Natural killer cell (primary cell): ENCODE results near the gene NPAS3. TPM values are rescaled to one million over a fixed set of nuclear protein-coding genes. Genes with fewer than 3 reads are reported as not detected.

ENCODE experiments used
- ATAC-seq, 3 donors: fragments of 150-1000 bp in 2 of 3; fragments of 200-7000 bp in 1 of 3; cut with Tn5 transposase; 1 replicate in 1 of 3; 2 replicates in 2 of 3; pipeline ENCODE4 v1.10.0; 2021; ENCODE audit warnings: mild to moderate bottlenecking in 2 of 3, moderate library complexity in 2 of 3
- DNase-seq, 2 donors: peaks; one replicate each; pipeline versions ENCODE4 v3.0.0 to v3.0.0-alpha.2; 2013 to 2021; ENCODE audit warnings: mixed read lengths in 1 of 2
- H3K27ac ChIP-seq: one replicate; pipeline ENCODE4 v1.5.1; 2013; ENCODE audit warnings: mild to moderate bottlenecking, low read length
- H3K27me3 ChIP-seq: one replicate; pipeline ENCODE4 v1.6.1; 2013; ENCODE audit warnings: low read length; ENCODE audit not compliant: control insufficient read depth, insufficient read depth
- H3K36me3 ChIP-seq: one replicate; pipeline ENCODE4 v1.6.1; 2013; ENCODE audit warnings: low read length; ENCODE audit not compliant: control insufficient read depth, insufficient read depth
- H3K4me1 ChIP-seq: one replicate; pipeline ENCODE4 v1.6.1; 2013; ENCODE audit warnings: low read length; ENCODE audit not compliant: control insufficient read depth, insufficient read depth
- H3K4me3 ChIP-seq: one replicate; pipeline ENCODE4 v1.5.1; 2013; ENCODE audit warnings: low read length
- H3K9me3 ChIP-seq: one replicate; pipeline ENCODE4 v1.6.1; 2013; ENCODE audit warnings: low read length; ENCODE audit not compliant: control insufficient read depth, insufficient read depth
- H3K27ac Mint-ChIP-seq, 2 donors: one replicate each; pipeline ENCODE4 v1.8.0; 2022; ENCODE audit warnings: mild to moderate bottlenecking in 2 of 2, mixed read lengths in 2 of 2, moderate library complexity in 1 of 2
- H3K27me3 Mint-ChIP-seq, 2 donors: one replicate each; pipeline ENCODE4 v1.8.0; 2022; ENCODE audit warnings: low read depth in 2 of 2, mixed read lengths in 2 of 2
- H3K36me3 Mint-ChIP-seq: one replicate; pipeline ENCODE4 v1.8.0; 2022; ENCODE audit warnings: mixed read lengths
- H3K4me1 Mint-ChIP-seq, 2 donors: one replicate each; pipeline ENCODE4 v1.8.0; 2022; ENCODE audit warnings: mixed read lengths in 2 of 2
- H3K4me3 Mint-ChIP-seq: one replicate; pipeline ENCODE4 v1.8.0; 2022; ENCODE audit warnings: mild to moderate bottlenecking, moderate library complexity, mixed read lengths
- H3K9me3 Mint-ChIP-seq, 2 donors: one replicate each; pipeline ENCODE4 v1.8.0; 2022; ENCODE audit warnings: mixed read lengths in 2 of 2
- CTCF ChIP-seq: fragments of 200-600 bp; IDR thresholded peaks from one replicate; pipeline ENCODE4 v1.8.0; 2022; ENCODE audit warnings: antibody characterized with exemption
- WGBS: methylation state at CpG from one replicate; pipeline ENCODE4 v1.1.7; 2013; ENCODE audit warnings: missing lambda C conversion rate; ENCODE audit not compliant: insufficient coverage; 5-methylcytosine and 5-hydroxymethylcytosine counted together
- intact Hi-C: fragments of 100-400 bp; cut with micrococcal nuclease; formaldehyde crosslinking; loops from one replicate; pipeline ENCODE4 v1.14.2; 2022
- total RNA-seq, 4 donors: library from RNA; stranded (reverse); fragments of 120-200 nt in 1 of 4; gene quantifications; one replicate each; pipeline versions ENCODE4 v1.2.3 to v1.2.4, GENCODE V29; 2013 to 2022

NPAS3 gene
- total RNA-seq, 3 donors from 2014 or later (not counting 1 experiment from before 2014, with no cell fraction given), result not detected

- no peaks in the 10 kb centered on the region for H3K36me3 Mint-ChIP-seq
- 81% methylated on average over 3 of the region's 3 CpGs for WGBS
- ATAC-seq (no peak), DNase-seq (no peak)
- TF ChIP-seq CTCF, result no peak
- H3K4me3 Mint-ChIP-seq, result no peak overlapping the region
- intact Hi-C loops, result no loop called here
- Histone ChIP-seq H3K4me3 (no peak overlapping the region), H3K27me3 (no peaks in the 10 kb centered on the region), H3K9me3 (no peaks in the 10 kb centered on the region), H3K36me3 (no peaks in the 10 kb centered on the region), H3K27ac (no peak overlapping the region), H3K4me1 (no peaks in the 10 kb centered on the region)
- H3K27me3 Mint-ChIP-seq, result no peaks in the 10 kb centered on the region
- peaks cover 0 to 3% of the 10 kb centered on the region in 2 donors for H3K9me3 Mint-ChIP-seq
- H3K4me1 Mint-ChIP-seq, result no peaks in the 10 kb centered on the region
- no peak overlapping the region for H3K27ac Mint-ChIP-seq
These were observed 462.6 kb downstream of the NPAS3 start for GRCh38 chr14:33401311-33401710.

- Histone ChIP-seq H3K4me3 (no peak overlapping the region), H3K27ac (no peak overlapping the region), H3K9me3 (no peaks in the 10 kb centered on the region), H3K36me3 (no peaks in the 10 kb centered on the region), H3K27me3 (no peaks in the 10 kb centered on the region), H3K4me1 (no peaks in the 10 kb centered on the region)
- intact Hi-C loops, result no loop called here
- DNase-seq, result no peak
- ATAC-seq, result no peak
- Mint-ChIP-seq H3K9me3 (peaks cover 1 to 4% of the 10 kb centered on the region in 2 donors), H3K36me3 (no peaks in the 10 kb centered on the region), H3K4me3 (no peak overlapping the region), H3K4me1 (no peaks in the 10 kb centered on the region), H3K27me3 (no peaks in the 10 kb centered on the region), H3K27ac (no peak overlapping the region)
- TF ChIP-seq CTCF, result no peak
These were observed 463.9 kb downstream of the NPAS3 start for GRCh38 chr14:33402604-33403003.

- Histone ChIP-seq H3K9me3 (no peaks in the 10 kb centered on the region), H3K27ac (no peak overlapping the region), H3K27me3 (no peaks in the 10 kb centered on the region), H3K4me3 (no peak overlapping the region), H3K4me1 (no peaks in the 10 kb centered on the region), H3K36me3 (no peaks in the 10 kb centered on the region)
- 83% methylated on average over 1 of the region's 1 CpG for WGBS
- H3K4me1 Mint-ChIP-seq, result no peaks in the 10 kb centered on the region
- H3K36me3 Mint-ChIP-seq, result no peaks in the 10 kb centered on the region
- H3K9me3 Mint-ChIP-seq, result peaks cover 2 to 4% of the 10 kb centered on the region in 2 donors
- H3K4me3 Mint-ChIP-seq, result no peak overlapping the region
- TF ChIP-seq CTCF, result no peak
- intact Hi-C loops, result no loop called here
- ATAC-seq, result no peak
- DNase-seq, result no peak
- H3K27ac Mint-ChIP-seq, result no peak overlapping the region
- no peaks in the 10 kb centered on the region for H3K27me3 Mint-ChIP-seq
These were observed 465.4 kb downstream of the NPAS3 start for GRCh38 chr14:33404054-33404453.

DNA sequence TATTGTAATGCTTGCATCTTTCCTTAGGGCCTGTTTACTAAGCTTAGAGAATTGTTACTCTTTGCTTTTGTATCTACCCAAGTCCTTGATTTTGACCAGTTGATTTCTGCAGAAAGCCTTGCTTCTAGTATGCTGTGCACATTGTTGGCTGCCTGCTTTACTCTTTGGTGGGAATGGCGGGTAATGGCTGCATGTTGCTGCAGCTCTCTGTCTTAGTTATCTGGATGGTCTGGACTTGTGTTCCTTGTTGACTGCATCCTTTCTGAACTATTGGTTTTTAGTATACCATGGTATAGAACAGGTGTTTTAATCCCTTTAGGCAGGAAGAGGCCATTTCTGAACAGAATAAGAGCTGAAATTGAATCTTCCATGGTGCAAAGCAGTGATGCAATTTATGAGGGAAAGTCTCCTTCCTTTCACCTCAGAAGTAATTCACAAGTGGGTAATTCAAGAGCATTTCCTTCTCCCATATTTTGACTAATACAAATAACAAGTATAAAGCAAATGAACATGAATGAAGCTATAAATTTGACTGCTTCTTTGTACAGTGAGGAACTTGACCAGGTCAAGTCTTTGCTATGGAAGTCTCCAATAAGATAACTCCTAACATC, 466.4 kb downstream of the NPAS3 start:
- H3K4me3 Mint-ChIP-seq, result no peak overlapping the region
- H3K9me3 Mint-ChIP-seq, result peaks cover 2 to 4% of the 10 kb centered on the region in 2 donors
- no peaks in the 10 kb centered on the region for H3K36me3 Mint-ChIP-seq
- ATAC-seq (no peak), DNase-seq (no peak)
- no peak for TF ChIP-seq CTCF
- H3K27me3 Mint-ChIP-seq, result no peaks in the 10 kb centered on the region
- H3K27ac Mint-ChIP-seq, result no peak overlapping the region
- Histone ChIP-seq H3K4me1 (no peaks in the 10 kb centered on the region), H3K9me3 (no peaks in the 10 kb centered on the region), H3K36me3 (no peaks in the 10 kb centered on the region), H3K27me3 (no peaks in the 10 kb centered on the region), H3K4me3 (no peak overlapping the region), H3K27ac (no peak overlapping the region)
- H3K4me1 Mint-ChIP-seq, result no peaks in the 10 kb centered on the region
- WGBS, result 97% methylated on average over 1 of the region's 1 CpG
- intact Hi-C loops, result no loop called here
